AG04450 (cell line): ENCODE measurements around the gene KRTAP10-2. TPM values are rescaled to one million over a fixed set of nuclear protein-coding genes. Genes with fewer than 3 reads are reported as not detected.
"Not testable (repeated sequence)": the region's sequence is repeated elsewhere in the genome, so short reads cannot be mapped to it uniquely, and the experiment has no call there.

Source experiments
- CTCF ChIA-PET: fragments of 300-600, 350-600 bp; formaldehyde crosslinking; extraction: SDS; loops from one replicate; lab custom pipeline; 2022; ENCODE audit warnings: antibody characterized with exemption, inconsistent platforms; lab: Charles Lee
- POLR2A ChIA-PET: fragments of 350-600 bp; formaldehyde crosslinking; extraction: SDS; loops from one replicate; lab custom pipeline; 2021; ENCODE audit warnings: antibody characterized with exemption, inconsistent platforms; lab: Yijun Ruan, JAX
- DNase-seq: peaks from one replicate; pipeline ENCODE4 v3.0.0-alpha.2; 2011; ENCODE audit warnings: low read depth, low spot score
- H3K27ac ChIP-seq: one replicate; pipeline ENCODE4 v1.5.1; 2012; ENCODE audit warnings: low read depth, low read length, control low read depth
- H3K27me3 ChIP-seq: one replicate; pipeline ENCODE4 v1.6.0; 2012; ENCODE audit warnings: low read length; ENCODE audit not compliant: control insufficient read depth, insufficient read depth
- H3K4me3 ChIP-seq: 2 replicates; pipeline ENCODE4 v1.5.1; 2011; ENCODE audit warnings: mild to moderate bottlenecking, low read depth, low read length, control low read depth
- H3K9me3 ChIP-seq: 2 replicates; pipeline ENCODE4 v1.5.1; 2012; ENCODE audit warnings: low read length; ENCODE audit not compliant: control insufficient read depth, insufficient read depth
- CTCF ChIP-seq: IDR thresholded peaks from 2 replicates; pipeline ENCODE4 v1.5.1; 2011; ENCODE audit warnings: low read depth, low read length, control low read depth, inconsistent platforms
- polyA plus RNA-seq: library from polyadenylated mRNA; depleted of rRNA; stranded (reverse); fragments of >200 nt; gene quantifications from 2 replicates; pipeline ENCODE4 v1.2.3, GENCODE V29; 2011

KRTAP10-2 gene
- polyA plus RNA-seq, 1 experiment = not detected

- Histone ChIP-seq H3K27ac (no peak within 1 kb of the TSS), H3K4me3 (no peak within 1 kb of the TSS), H3K27me3 (peaks cover 5% of the 10 kb centered on the region), H3K9me3 (no peaks in the 10 kb centered on the region)
- DNase-seq = no peak
- no peak for TF ChIP-seq CTCF
- ChIA-PET CTCF (no interaction called here), POLR2A (no interaction called here)
Measured at GRCh38 chr21:44558695-44559094, 7.4 kb upstream of the KRTAP10-2 start, which contains the start of gene KRTAP10-3. TSS of gene KRTAP10-3 (minus strand) at chr21:44558795. CDS start at chr21:44558715, 80 bp downstream.

GRCh38 chr21:44558329-44558675 is 7.0 kb upstream of the KRTAP10-2 start:
- H3K27ac ChIP-seq, H3K4me3 ChIP-seq, POLR2A ChIA-PET, DNase-seq, H3K27me3 ChIP-seq, H3K9me3 ChIP-seq, CTCF ChIA-PET: not testable (repeated sequence)

- no peak for TF ChIP-seq CTCF
- POLR2A ChIA-PET = no interaction called here
- no peak for DNase-seq
- H3K27me3 ChIP-seq = peaks cover 5% of the 10 kb centered on the region
- no peaks in the 10 kb centered on the region for H3K9me3 ChIP-seq
- CTCF ChIA-PET = no interaction called here
- H3K4me3 ChIP-seq = no peak overlapping the region
- H3K27ac ChIP-seq = no peak overlapping the region
Measured at GRCh38 chr21:44557491-44558328, 6.4 kb upstream of the KRTAP10-2 start.

GRCh38 chr21:44556879-44557278 is 5.6 kb upstream of the KRTAP10-2 start:
- ChIA-PET CTCF (no interaction called here), POLR2A (no interaction called here)
- no peak for DNase-seq
- no peak overlapping the region for H3K4me3 ChIP-seq
- no peak for TF ChIP-seq CTCF
- H3K27me3 ChIP-seq = peaks cover 5% of the 10 kb centered on the region
- H3K27ac ChIP-seq = no peak overlapping the region
- no peaks in the 10 kb centered on the region for H3K9me3 ChIP-seq

GRCh38 chr21:44555200-44555875 is 4.0 kb upstream of the KRTAP10-2 start:
- Histone ChIP-seq H3K27ac (no peak overlapping the region), H3K4me3 (no peak overlapping the region), H3K27me3 (peaks cover 5% of the 10 kb centered on the region), H3K9me3 (no peaks in the 10 kb centered on the region)
- TF ChIP-seq CTCF = no peak
- DNase-seq = no peak
- CTCF ChIA-PET = no interaction called here
- POLR2A ChIA-PET = no interaction called here
